HepG2 (cell line): ENCODE measurements around the gene MAPK13. TPM values are rescaled to one million over a fixed set of nuclear protein-coding genes. Genes with fewer than 3 reads are reported as not detected.

Experiments used
- CENPT ChIP-seq: sonication (generic); formaldehyde crosslinking; IDR thresholded peaks from 2 replicates; pipeline ENCODE4 v1.8.0; 2022; ENCODE audit warnings: low read depth, mild to moderate bottlenecking, moderate library complexity, missing genetic modification reagents
- KDM1A ChIP-seq: IDR thresholded peaks from 2 replicates; pipeline ENCODE4 v1.6.1; 2016; ENCODE audit warnings: missing compliant biosample characterization
- LBX2 ChIP-seq: sonication (generic); formaldehyde crosslinking; IDR thresholded peaks from 2 replicates; pipeline ENCODE4 v1.5.0; 2020; ENCODE audit warnings: missing genetic modification reagents, mild to moderate bottlenecking, borderline replicate concordance
- NR2F6 ChIP-seq, 2 experiments: IDR thresholded peaks; 2 replicates each; pipeline ENCODE4 v1.6.1; 2016; ENCODE audit warnings: antibody characterized with exemption in 1 of 2, mild to moderate bottlenecking in 1 of 2
- PAXIP1 ChIP-seq: sonication (generic); formaldehyde crosslinking; conservative IDR thresholded peaks from 2 replicates; pipeline ENCODE4 v1.4.0; 2020; ENCODE audit warnings: mild to moderate bottlenecking, missing genetic modification reagents, moderate library complexity
- PHF21A ChIP-seq: sonication (generic); formaldehyde crosslinking; IDR thresholded peaks from 2 replicates; pipeline ENCODE4 v1.5.0; 2020; ENCODE audit warnings: mild to moderate bottlenecking, missing genetic modification reagents
- POGK ChIP-seq: sonication (generic); formaldehyde crosslinking; conservative IDR thresholded peaks from 2 replicates; pipeline ENCODE4 v1.8.0; 2022; ENCODE audit warnings: mild to moderate bottlenecking, moderate library complexity, missing genetic modification reagents
- PPARG ChIP-seq: conservative IDR thresholded peaks from 2 replicates; pipeline ENCODE4 v1.6.1; 2016; ENCODE audit warnings: missing biosample characterization, missing genetic modification reagents
- SALL1 ChIP-seq: sonication (generic); formaldehyde crosslinking; IDR thresholded peaks from 2 replicates; pipeline ENCODE4 v1.8.0; 2022; ENCODE audit warnings: mild to moderate bottlenecking, missing genetic modification reagents
- USF2 ChIP-seq, 2 experiments: sonication (generic) in 1 of 2; formaldehyde crosslinking in 1 of 2; IDR thresholded peaks; 2 replicates each; pipeline versions ENCODE4 v1.5.1 to v1.6.1; 2011 to 2020; ENCODE audit warnings: borderline replicate concordance in 1 of 2, low read depth in 1 of 2, low read length in 1 of 2, mild to moderate bottlenecking in 1 of 2, missing genetic modification reagents in 1 of 2, moderate library complexity in 1 of 2
- ZFP91 ChIP-seq: sonication (generic); formaldehyde crosslinking; IDR thresholded peaks from 2 replicates; pipeline ENCODE4 v1.9.0; 2022; ENCODE audit warnings: missing genetic modification reagents, mild to moderate bottlenecking, borderline replicate concordance
- ZNF292 ChIP-seq: sonication (generic); formaldehyde crosslinking; IDR thresholded peaks from 2 replicates; pipeline ENCODE4 v1.8.1; 2022; ENCODE audit warnings: mild to moderate bottlenecking, low read depth, missing genetic modification reagents, borderline replicate concordance
- ZNF614 ChIP-seq: IDR thresholded peaks from 2 replicates; pipeline ENCODE4 v1.6.1; 2018; ENCODE audit warnings: missing biosample characterization, missing genetic modification reagents, inconsistent platforms, borderline replicate concordance
- ZNF629 ChIP-seq: sonication (generic); formaldehyde crosslinking; conservative IDR thresholded peaks from 2 replicates; pipeline ENCODE4 v1.5.0; 2020; ENCODE audit warnings: missing genetic modification reagents
- ZNF790 ChIP-seq: sonication (generic); formaldehyde crosslinking; IDR thresholded peaks from 2 replicates; pipeline ENCODE4 v1.8.0; 2022; ENCODE audit warnings: missing genetic modification reagents, mild to moderate bottlenecking, borderline replicate concordance
- ZNF891 ChIP-seq: sonication (generic); formaldehyde crosslinking; IDR thresholded peaks from 2 replicates; pipeline ENCODE4 v1.5.0; 2020; ENCODE audit warnings: mild to moderate bottlenecking, missing genetic modification reagents
- ZSCAN25 ChIP-seq: sonication (generic); formaldehyde crosslinking; IDR thresholded peaks from 2 replicates; pipeline ENCODE4 v1.8.0; 2022; ENCODE audit warnings: mild to moderate bottlenecking, missing genetic modification reagents
- polyA plus RNA-seq, 8 experiments: library from polyadenylated mRNA; depleted of rRNA in 3 of 8; stranded (reverse) in 7 of 8; unstranded in 1 of 8; fragments of >200 nt; fragmentation: Illumina TruSeq in 4 of 8; extraction: Trizol in 4 of 8; gene quantifications; 2 replicates each; pipeline versions ENCODE4 v1.2.1 to v1.2.3, GENCODE V29; 2011 to 2016; ENCODE audit warnings: low read depth in 4 of 8, missing spikeins in 1 of 8, mixed read lengths in 1 of 8; ENCODE audit not compliant: insufficient read depth in 1 of 8
- total RNA-seq, 5 experiments: library from RNA; depleted of rRNA; stranded (reverse); fragments of >200 nt; fragmentation: Illumina TruSeq; extraction: Trizol; gene quantifications; 2 replicates each; pipeline ENCODE4 v1.2.3, GENCODE V29; 2016; ENCODE audit warnings: low read depth in 1 of 5

MAPK13 gene
- total and polyA plus RNA-seq, 2 of the 13 experiments (the other 11 are each of a cell fraction or from before 2014, with no cell fraction given) = 12.7 to 43.4 TPM

GRCh38 chr6:36121787-36122494, 8.4 kb upstream of the MAPK13 start (continued):
- TF ChIP-seq USF2 (IDR thresholded peaks at IDR 0.05; ENCODE audit: low read depth, low read length) (no peak), USF2 (CRISPR knock-in tag; IDR thresholded peaks at IDR 0.05; ENCODE audit: borderline replicate concordance) (no peak), NR2F6 (IDR thresholded peaks at IDR 0.05) (no peak), NR2F6 (CRISPR knock-in tag; IDR thresholded peaks at IDR 0.05) (peak; percentile 46; the same call in 1 of the 2 replicates), ZNF891 (CRISPR knock-in tag) (peak; percentile 52; the same call in 1 of the 2 replicates), KDM1A (0 out of 2 replicates have a peak, but pooled peaks have one; percentile 10), LBX2 (0 out of 2 replicates have a peak, but pooled peaks have one; percentile 22), POGK (0 out of 2 replicates have a peak, but pooled peaks have one; percentile 3), ZNF614 (CRISPR knock-in tag) (no peak), PAXIP1 (CRISPR knock-in tag) (peak; percentile 66), CENPT (CRISPR knock-in tag) (no peak), ZFP91 (CRISPR knock-in tag) (0 out of 2 replicates have a peak, but pooled peaks have one; percentile 51), ZNF790 (CRISPR knock-in tag) (no peak), PHF21A (CRISPR knock-in tag) (0 out of 2 replicates have a peak, but pooled peaks have one; percentile 36), SALL1 (peak; percentile 48; the same call in 1 of the 2 replicates), ZNF629 (CRISPR knock-in tag) (no peak), ZNF292 (peak; percentile 45; the same call in 1 of the 2 replicates), PPARG (peak; percentile 50), ZSCAN25 (CRISPR knock-in tag) (peak; percentile 83)
